ENCODE results near the gene CAPS.

Gene CAPS

DNA sequence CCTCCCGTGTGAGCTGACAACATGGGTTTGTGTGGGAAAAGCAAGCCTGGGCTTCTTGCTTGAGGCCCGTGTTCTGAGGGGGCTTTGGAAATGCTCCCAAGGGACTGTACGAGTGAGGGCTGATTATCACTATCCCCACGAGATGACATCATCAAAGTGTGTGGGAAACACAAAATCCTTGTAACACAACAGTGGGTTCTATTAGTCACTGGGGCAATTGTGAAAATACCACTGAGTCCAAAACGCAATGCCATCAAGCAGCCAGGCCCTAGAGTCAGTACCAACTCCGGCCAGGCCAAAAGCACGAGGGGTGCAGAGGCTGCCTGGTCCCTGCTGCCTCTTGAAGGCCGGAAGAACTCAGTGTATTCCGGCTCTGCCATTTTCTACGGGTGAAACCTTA lies 29.6 kb downstream of the CAPS start:
- TF ChIP-seq, protein P1, sequence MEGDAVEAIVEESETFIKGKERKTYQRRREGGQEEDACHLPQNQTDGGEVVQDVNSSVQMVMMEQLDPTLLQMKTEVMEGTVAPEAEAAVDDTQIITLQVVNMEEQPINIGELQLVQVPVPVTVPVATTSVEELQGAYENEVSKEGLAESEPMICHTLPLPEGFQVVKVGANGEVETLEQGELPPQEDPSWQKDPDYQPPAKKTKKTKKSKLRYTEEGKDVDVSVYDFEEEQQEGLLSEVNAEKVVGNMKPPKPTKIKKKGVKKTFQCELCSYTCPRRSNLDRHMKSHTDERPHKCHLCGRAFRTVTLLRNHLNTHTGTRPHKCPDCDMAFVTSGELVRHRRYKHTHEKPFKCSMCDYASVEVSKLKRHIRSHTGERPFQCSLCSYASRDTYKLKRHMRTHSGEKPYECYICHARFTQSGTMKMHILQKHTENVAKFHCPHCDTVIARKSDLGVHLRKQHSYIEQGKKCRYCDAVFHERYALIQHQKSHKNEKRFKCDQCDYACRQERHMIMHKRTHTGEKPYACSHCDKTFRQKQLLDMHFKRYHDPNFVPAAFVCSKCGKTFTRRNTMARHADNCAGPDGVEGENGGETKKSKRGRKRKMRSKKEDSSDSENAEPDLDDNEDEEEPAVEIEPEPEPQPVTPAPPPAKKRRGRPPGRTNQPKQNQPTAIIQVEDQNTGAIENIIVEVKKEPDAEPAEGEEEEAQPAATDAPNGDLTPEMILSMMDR (IDR thresholded peaks at IDR 0.05; ENCODE audit: low read depth, low read length), result no peak
- no peak overlapping the region for H3K4me3 ChIP-seq (replicated peaks in 1 of 2; ENCODE audit: low read depth in 2 of 2, low read length in 2 of 2)
- DNase-seq (ENCODE audit: low read depth in 2 of 2), result peak; percentile 61 to 64

DNA sequence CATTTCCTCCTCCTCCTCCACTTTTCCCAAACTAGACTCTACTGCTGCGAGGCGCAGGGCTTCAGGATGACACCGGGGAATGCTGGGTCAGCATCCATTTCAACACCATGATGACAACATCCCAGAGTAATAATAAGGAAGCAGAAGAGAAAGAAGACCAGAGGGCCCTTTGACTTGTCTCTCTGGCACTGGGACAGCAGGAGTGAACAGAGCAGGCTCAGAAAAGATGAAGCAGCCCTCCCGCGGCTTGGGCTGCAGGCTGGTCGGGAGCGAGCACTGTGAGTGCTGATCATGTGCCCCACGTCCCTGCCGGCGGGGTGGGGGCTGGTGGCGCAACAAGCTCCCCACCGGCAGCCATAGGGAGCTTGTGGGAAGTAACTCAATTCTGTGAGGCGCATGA lies 33.4 kb downstream of the CAPS start:
- TF ChIP-seq, protein P1 (IDR thresholded peaks at IDR 0.05; ENCODE audit: low read depth, low read length), result no peak
- H3K4me3 ChIP-seq (replicated peaks in 1 of 2; ENCODE audit: low read depth in 2 of 2, low read length in 2 of 2), result peak overlapping the region in 1 of 2 donors; percentile 0
- DNase-seq (ENCODE audit: low read depth in 2 of 2), result peak; percentile 83 to 86

DNA sequence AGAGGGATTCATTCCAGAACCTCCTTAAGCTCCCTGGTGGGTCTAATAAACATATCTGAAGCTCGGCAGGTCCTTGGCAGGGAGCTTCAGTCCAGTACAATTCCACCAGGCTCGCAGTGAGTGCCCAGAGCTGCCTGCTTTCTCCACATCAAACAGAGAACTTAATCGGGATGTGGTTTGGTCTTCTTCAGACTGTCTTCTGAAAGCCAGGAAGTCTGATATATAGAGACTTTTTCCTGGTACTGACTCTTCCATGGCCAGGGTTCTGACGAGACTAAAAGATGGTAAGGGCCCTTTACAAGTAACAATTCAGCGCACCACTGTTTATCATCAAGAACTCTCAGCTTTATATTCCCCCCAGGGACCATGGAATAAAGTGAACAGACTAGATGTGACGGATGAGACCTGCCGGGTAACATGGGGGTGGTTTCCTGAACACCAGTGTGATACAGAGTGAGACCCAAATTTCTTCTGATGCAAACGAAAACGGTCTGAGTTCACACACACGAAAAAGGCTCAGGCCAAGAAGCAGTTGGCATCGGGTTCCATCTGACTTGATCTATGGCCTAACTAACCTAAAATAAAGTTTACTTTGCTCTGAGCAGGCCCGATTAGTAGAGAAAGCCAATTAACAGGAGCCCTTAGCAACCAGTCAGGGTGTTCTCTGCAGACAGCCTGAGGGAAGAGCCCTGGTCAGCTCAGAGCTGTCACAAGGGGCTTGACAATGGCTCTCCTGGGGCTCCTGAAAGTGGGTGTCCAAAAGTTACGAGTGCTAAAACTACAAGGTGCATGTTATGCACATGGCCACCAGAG lies 34.9 kb downstream of the CAPS start:
- DNase-seq (ENCODE audit: low read depth in 2 of 2), result peak in 1 of 2 donors; percentile 46
- no peak overlapping the region for H3K4me3 ChIP-seq (replicated peaks in 1 of 2; ENCODE audit: low read depth in 2 of 2, low read length in 2 of 2)
- TF ChIP-seq, protein P1 (IDR thresholded peaks at IDR 0.05; ENCODE audit: low read depth, low read length), result no peak

DNA sequence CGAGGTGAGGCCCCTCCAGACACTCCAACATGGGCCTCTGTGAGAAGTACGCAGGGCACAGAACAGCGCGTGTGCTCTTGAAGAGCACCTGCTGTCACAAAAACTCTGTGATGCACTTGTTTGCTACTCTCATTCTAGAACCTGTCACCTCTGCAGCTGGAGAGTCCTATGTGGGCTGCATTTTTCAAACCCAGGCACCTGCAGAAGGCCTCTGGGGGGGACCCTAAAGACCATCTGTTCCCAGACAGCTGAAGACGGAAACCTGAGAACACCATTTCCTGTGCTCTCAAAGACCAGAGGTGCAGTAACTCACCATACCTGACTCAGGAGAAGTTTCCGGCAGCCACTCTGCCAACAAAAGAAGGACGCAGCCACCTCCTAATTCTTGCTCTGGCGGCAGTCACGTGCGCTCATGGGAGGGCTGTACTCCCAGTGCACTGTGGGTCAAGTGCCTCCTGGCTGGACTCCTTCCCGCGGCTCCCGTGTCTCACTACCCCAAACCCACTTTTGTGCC lies 35.8 kb downstream of the CAPS start:
- no peak for DNase-seq (ENCODE audit: low read depth in 2 of 2)
- TF ChIP-seq, protein P1 (IDR thresholded peaks at IDR 0.05; ENCODE audit: low read depth, low read length), result no peak
- H3K4me3 ChIP-seq (replicated peaks in 1 of 2; ENCODE audit: low read depth in 2 of 2, low read length in 2 of 2), result no peak overlapping the region

DNA sequence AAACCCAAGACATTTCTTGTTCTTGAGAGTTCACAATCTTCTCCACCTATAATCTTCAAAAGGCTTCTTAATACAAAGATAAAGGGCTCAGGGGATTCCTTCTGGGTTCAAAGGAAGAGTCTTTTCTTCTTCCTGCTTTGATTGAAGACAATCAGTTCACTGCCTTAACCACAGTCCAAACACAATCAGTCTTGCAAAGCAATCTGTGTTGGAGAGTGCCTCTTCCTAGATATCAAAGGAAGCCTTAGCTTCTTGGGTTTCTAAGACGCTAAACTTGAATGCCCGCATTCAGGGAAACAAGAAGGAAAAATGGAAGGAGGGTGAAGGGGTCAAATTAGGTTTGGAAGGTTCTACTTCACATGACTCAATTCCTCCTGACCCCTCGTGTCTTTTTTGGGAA lies 36.7 kb downstream of the CAPS start:
- H3K4me3 ChIP-seq (replicated peaks in 1 of 2; ENCODE audit: low read depth in 2 of 2, low read length in 2 of 2), result no peak overlapping the region
- no peak for DNase-seq (ENCODE audit: low read depth in 2 of 2)
- TF ChIP-seq, protein P1 (IDR thresholded peaks at IDR 0.05; ENCODE audit: low read depth, low read length), result no peak

DNA sequence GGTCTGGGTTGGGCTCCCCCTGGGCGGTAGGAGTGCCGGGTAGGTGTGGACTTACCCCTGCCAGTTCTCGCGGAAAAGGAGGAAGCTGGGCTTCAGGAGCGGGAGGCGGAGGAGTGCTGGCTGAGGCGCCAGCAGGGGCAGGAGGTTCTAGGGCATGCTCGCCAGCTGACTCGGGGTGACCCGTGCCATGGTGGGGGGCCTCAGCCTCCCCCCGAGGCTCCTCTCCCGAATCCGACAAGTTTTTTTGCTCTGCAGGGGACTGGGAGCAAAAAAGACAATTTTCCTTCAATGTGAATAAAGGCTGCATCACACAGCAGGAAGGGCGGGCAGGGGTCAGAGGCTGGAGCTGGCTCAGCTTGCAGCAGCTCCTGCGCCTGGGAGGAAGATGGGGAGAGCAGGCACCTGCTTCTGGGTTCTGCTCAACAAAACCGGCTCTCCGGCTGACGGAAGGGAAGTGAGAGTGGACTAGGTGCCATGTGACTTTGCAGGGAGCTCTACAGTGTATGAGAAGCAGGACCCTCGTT lies 37.3 kb downstream of the CAPS start:
- TF ChIP-seq, protein P1 (IDR thresholded peaks at IDR 0.05; ENCODE audit: low read depth, low read length), result no peak
- DNase-seq (ENCODE audit: low read depth in 2 of 2), result no peak
- H3K4me3 ChIP-seq (replicated peaks in 1 of 2; ENCODE audit: low read depth in 2 of 2, low read length in 2 of 2), result no peak overlapping the region

All from cardiac fibroblast (primary cell).